ENCODE data around the gene PLAAT2.

DNA sequence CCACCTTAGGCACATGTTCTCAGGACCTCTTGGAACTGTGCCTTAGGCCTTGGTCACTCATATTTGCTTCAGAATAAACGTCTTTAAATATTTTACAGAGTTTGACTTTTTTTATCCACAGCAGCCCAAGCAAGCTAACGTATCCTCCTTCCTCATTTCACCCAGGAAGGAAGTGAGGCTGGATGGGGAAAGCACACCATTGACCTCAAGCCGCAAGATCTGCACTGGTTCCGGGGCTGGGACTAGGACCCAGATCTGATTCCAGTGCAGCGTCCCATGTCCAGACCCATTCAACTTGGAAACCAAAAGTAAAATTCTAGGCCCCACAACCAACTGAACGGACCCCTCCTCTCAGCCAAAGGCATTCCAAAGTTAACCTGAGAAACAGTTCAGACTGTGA, 59.7 kb downstream of the PLAAT2 start:
- TF ChIP-seq, protein P1, sequence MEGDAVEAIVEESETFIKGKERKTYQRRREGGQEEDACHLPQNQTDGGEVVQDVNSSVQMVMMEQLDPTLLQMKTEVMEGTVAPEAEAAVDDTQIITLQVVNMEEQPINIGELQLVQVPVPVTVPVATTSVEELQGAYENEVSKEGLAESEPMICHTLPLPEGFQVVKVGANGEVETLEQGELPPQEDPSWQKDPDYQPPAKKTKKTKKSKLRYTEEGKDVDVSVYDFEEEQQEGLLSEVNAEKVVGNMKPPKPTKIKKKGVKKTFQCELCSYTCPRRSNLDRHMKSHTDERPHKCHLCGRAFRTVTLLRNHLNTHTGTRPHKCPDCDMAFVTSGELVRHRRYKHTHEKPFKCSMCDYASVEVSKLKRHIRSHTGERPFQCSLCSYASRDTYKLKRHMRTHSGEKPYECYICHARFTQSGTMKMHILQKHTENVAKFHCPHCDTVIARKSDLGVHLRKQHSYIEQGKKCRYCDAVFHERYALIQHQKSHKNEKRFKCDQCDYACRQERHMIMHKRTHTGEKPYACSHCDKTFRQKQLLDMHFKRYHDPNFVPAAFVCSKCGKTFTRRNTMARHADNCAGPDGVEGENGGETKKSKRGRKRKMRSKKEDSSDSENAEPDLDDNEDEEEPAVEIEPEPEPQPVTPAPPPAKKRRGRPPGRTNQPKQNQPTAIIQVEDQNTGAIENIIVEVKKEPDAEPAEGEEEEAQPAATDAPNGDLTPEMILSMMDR (IDR thresholded peaks at IDR 0.05) = no peak
- TF ChIP-seq POLR2A (IDR thresholded peaks at IDR 0.05) = no peak
